ENCODE results near the gene CCDC149.

DNA sequence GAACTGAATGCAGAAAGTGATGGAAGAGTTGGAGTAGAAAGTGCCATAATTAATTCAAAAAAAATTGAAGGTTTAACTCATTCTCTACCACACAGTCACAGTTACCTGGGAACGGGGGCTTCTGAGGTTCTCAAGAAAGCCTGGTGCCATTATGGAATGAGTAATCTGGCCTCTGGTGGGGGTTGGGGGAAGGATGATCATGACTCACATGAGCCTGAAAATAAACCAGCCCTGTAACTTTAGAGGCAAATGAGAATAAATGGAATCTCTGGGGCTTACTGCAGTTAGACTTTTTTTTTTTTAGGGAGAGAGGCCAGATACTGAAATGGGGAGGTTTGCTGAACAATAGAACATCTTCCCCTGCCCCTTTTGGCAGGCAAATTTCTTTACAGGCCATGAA lies 62.2 kb downstream of the CCDC149 start:
- TF ChIP-seq, protein P1, sequence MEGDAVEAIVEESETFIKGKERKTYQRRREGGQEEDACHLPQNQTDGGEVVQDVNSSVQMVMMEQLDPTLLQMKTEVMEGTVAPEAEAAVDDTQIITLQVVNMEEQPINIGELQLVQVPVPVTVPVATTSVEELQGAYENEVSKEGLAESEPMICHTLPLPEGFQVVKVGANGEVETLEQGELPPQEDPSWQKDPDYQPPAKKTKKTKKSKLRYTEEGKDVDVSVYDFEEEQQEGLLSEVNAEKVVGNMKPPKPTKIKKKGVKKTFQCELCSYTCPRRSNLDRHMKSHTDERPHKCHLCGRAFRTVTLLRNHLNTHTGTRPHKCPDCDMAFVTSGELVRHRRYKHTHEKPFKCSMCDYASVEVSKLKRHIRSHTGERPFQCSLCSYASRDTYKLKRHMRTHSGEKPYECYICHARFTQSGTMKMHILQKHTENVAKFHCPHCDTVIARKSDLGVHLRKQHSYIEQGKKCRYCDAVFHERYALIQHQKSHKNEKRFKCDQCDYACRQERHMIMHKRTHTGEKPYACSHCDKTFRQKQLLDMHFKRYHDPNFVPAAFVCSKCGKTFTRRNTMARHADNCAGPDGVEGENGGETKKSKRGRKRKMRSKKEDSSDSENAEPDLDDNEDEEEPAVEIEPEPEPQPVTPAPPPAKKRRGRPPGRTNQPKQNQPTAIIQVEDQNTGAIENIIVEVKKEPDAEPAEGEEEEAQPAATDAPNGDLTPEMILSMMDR (conservative IDR thresholded peaks at IDR 0.05): no peak
- no peak for TF ChIP-seq ZFX (IDR thresholded peaks at IDR 0.05)
